Measurements from ENCODE around the gene TGFB2.

DNA sequence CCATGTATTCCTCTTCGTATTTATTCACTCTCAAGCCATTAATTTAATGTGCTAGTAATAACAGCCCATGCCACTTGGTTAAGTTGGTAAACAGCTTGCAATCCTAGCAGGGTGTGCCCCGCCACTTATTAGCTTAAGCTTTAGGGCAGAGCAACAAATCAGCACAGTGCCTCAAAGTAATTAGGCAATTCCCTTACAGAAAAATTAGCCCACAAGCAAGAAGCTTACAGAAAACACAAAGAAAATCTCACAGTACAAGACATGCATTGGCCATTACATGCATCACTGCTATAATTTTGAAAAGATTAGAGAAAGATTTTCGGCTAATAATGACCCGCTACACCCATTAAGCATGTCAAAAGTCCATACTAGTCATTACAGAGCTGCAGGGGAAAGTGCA is 47.6 kb downstream of the TGFB2 start:
- TF ChIP-seq POLR2A (IDR thresholded peaks at IDR 0.05) (no peak), EP300 (IDR thresholded peaks at IDR 0.05) (no peak)
- TF ChIP-seq, protein P1, sequence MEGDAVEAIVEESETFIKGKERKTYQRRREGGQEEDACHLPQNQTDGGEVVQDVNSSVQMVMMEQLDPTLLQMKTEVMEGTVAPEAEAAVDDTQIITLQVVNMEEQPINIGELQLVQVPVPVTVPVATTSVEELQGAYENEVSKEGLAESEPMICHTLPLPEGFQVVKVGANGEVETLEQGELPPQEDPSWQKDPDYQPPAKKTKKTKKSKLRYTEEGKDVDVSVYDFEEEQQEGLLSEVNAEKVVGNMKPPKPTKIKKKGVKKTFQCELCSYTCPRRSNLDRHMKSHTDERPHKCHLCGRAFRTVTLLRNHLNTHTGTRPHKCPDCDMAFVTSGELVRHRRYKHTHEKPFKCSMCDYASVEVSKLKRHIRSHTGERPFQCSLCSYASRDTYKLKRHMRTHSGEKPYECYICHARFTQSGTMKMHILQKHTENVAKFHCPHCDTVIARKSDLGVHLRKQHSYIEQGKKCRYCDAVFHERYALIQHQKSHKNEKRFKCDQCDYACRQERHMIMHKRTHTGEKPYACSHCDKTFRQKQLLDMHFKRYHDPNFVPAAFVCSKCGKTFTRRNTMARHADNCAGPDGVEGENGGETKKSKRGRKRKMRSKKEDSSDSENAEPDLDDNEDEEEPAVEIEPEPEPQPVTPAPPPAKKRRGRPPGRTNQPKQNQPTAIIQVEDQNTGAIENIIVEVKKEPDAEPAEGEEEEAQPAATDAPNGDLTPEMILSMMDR (IDR thresholded peaks at IDR 0.05), result no peak

Data from sigmoid colon (tissue), 4 donors.